ENCODE results near the gene PTPRT.

GRCh38 chr20:42218621-42219374 is 970.9 kb downstream of the PTPRT start:
- TF ChIP-seq CTCF (IDR thresholded peaks at IDR 0.05; ENCODE audit: low read length) (no peak), EZH2phosphoT487 (IDR thresholded peaks at IDR 0.05; ENCODE audit: low read length) (no peak), EZH2 (optimal IDR thresholded peaks at IDR 0.05; ENCODE audit: low read depth, low read length) (no peak)

Data from MM.1S (cell line).